Vagina (tissue), 2 donors: ENCODE results near the gene TNRC6B. TPM values are rescaled to one million over a fixed set of nuclear protein-coding genes. Genes with fewer than 3 reads are reported as not detected.
A peak's percentile ranks its signal among the peaks of the same experiment; 100 is the strongest.

Experiments used
- DNase-seq, 2 donors: peaks; one replicate each; pipeline ENCODE4 v3.0.0-alpha.2; 2017; ENCODE audit errors: extremely low spot score in 2 of 2
- H3K27ac ChIP-seq: fragments of 200-600 bp; sonication (generic); one replicate; pipeline ENCODE4 v1.5.1; 2019
- H3K27me3 ChIP-seq: fragments of 200-600 bp; sonication (generic); one replicate; pipeline ENCODE4 v1.5.1; 2019
- H3K36me3 ChIP-seq, 2 donors: fragments of 200-600 bp; sonication (generic); one replicate each; pipeline ENCODE4 v1.5.1; 2017 to 2019
- H3K4me1 ChIP-seq: fragments of 200-600 bp; sonication (generic); one replicate; pipeline ENCODE4 v1.5.1; 2019
- H3K4me3 ChIP-seq, 2 donors: fragments of 200-600 bp; sonication (generic); 1 replicate in 1 of 2; 2 replicates in 1 of 2; pipeline ENCODE4 v1.5.1; 2016 to 2019
- H3K9me3 ChIP-seq: fragments of 200-600 bp; sonication (generic); one replicate; pipeline ENCODE4 v1.5.1; 2019
- CTCF ChIP-seq, 3 experiments: fragments of 450-650 bp in 2 of 3; fragments of 200-600 bp in 1 of 3; sonication (generic) in 1 of 3; IDR thresholded peaks; one replicate each; pipeline ENCODE4 v1.5.1; 2017 to 2019; ENCODE audit warnings: antibody characterized with exemption in 3 of 3, mild to moderate bottlenecking in 2 of 3, moderate library complexity in 2 of 3
- POLR2A ChIP-seq, 2 donors: fragments of 450-650 bp; IDR thresholded peaks; one replicate each; pipeline ENCODE4 v1.6.1; 2017; ENCODE audit warnings: antibody characterized with exemption in 2 of 2, mild to moderate bottlenecking in 2 of 2, moderate library complexity in 2 of 2
- POLR2AphosphoS5 ChIP-seq, 2 donors: sonication (generic); formaldehyde crosslinking; IDR thresholded peaks; one replicate each; pipeline ENCODE4 v1.9.0; 2017; ENCODE audit warnings: antibody characterized with exemption in 2 of 2, mild to moderate bottlenecking in 2 of 2, low read depth in 1 of 2; ENCODE audit not compliant: insufficient read depth in 1 of 2
- intact Hi-C: fragments of 100-400 bp; cut with DNase I; formaldehyde crosslinking; loops from one replicate; pipeline ENCODE4 v1.15.1; 2023
- total RNA-seq: library from RNA; depleted of rRNA; stranded (reverse); fragments of >200 nt; gene quantifications from one replicate; pipeline ENCODE4 v1.2.3, GENCODE V29; 2016

Gene TNRC6B
- total RNA-seq, 1 donor from 2014 or later: 32.7 TPM

- H3K27ac ChIP-seq: no peak overlapping the region
- H3K27me3 ChIP-seq: no peaks in the 10 kb centered on the region
- peaks cover 3% of the 10 kb centered on the region for H3K4me1 ChIP-seq
- intact Hi-C loops: no loop called here
- no peaks in the 10 kb centered on the region for H3K9me3 ChIP-seq
- H3K36me3 ChIP-seq: peaks cover 3 to 54% of the 10 kb centered on the region in 2 donors
- TF ChIP-seq POLR2AphosphoS5 (IDR thresholded peaks at IDR 0.05; ENCODE audit: insufficient read depth in 1 of 2, low read depth in 1 of 2): no peak
- no peak for TF ChIP-seq POLR2A (IDR thresholded peaks at IDR 0.05)
- TF ChIP-seq CTCF (IDR thresholded peaks at IDR 0.05): no peak
- no peak for DNase-seq
- H3K4me3 ChIP-seq: no peak overlapping the region
Measured at GRCh38 chr22:40322021-40322420, 144.3 kb downstream of the TNRC6B start.

- DNase-seq: no peak
- peaks cover 11% of the 10 kb centered on the region for H3K4me1 ChIP-seq
- intact Hi-C loops: no loop called here
- peak overlapping the region; percentile 45 for H3K27ac ChIP-seq
- no peaks in the 10 kb centered on the region for H3K9me3 ChIP-seq
- no peak overlapping the region for H3K4me3 ChIP-seq
- TF ChIP-seq POLR2A (IDR thresholded peaks at IDR 0.05) (no peak), CTCF (IDR thresholded peaks at IDR 0.05) (no peak), POLR2AphosphoS5 (IDR thresholded peaks at IDR 0.05; ENCODE audit: insufficient read depth in 1 of 2, low read depth in 1 of 2) (no peak)
- peaks cover 0 to 45% of the 10 kb centered on the region in 2 donors for H3K36me3 ChIP-seq
- H3K27me3 ChIP-seq: no peaks in the 10 kb centered on the region
Measured at GRCh38 chr22:40322818-40323447, 145.2 kb downstream of the TNRC6B start.

- peak overlapping the region; percentile 45 for H3K27ac ChIP-seq
- no peak overlapping the region for H3K4me3 ChIP-seq
- intact Hi-C loops: no loop called here
- DNase-seq: no peak
- H3K4me1 ChIP-seq: peaks cover 11% of the 10 kb centered on the region
- no peaks in the 10 kb centered on the region for H3K9me3 ChIP-seq
- H3K27me3 ChIP-seq: no peaks in the 10 kb centered on the region
- H3K36me3 ChIP-seq: peaks cover 0 to 40% of the 10 kb centered on the region in 2 donors
- TF ChIP-seq CTCF (IDR thresholded peaks at IDR 0.05): no peak
- TF ChIP-seq POLR2A (IDR thresholded peaks at IDR 0.05): no peak
- TF ChIP-seq POLR2AphosphoS5 (IDR thresholded peaks at IDR 0.05; ENCODE audit: insufficient read depth in 1 of 2, low read depth in 1 of 2): no peak
Measured at GRCh38 chr22:40323681-40324171, 146.0 kb downstream of the TNRC6B start.

GRCh38 chr22:40324468-40325305 is 147.0 kb downstream of the TNRC6B start:
- no peak for TF ChIP-seq CTCF (IDR thresholded peaks at IDR 0.05)
- TF ChIP-seq POLR2AphosphoS5 (IDR thresholded peaks at IDR 0.05; ENCODE audit: insufficient read depth in 1 of 2, low read depth in 1 of 2): no peak
- TF ChIP-seq POLR2A (IDR thresholded peaks at IDR 0.05): no peak
- intact Hi-C loops: no loop called here
- H3K9me3 ChIP-seq: no peaks in the 10 kb centered on the region
- no peaks in the 10 kb centered on the region for H3K27me3 ChIP-seq
- H3K4me3 ChIP-seq: no peak overlapping the region
- H3K36me3 ChIP-seq: peaks cover 0 to 40% of the 10 kb centered on the region in 2 donors
- H3K4me1 ChIP-seq: peaks cover 11% of the 10 kb centered on the region
- no peak for DNase-seq
- no peak overlapping the region for H3K27ac ChIP-seq
